ENCODE data around the gene CRAMP1.

The CRAMP1 gene

DNA sequence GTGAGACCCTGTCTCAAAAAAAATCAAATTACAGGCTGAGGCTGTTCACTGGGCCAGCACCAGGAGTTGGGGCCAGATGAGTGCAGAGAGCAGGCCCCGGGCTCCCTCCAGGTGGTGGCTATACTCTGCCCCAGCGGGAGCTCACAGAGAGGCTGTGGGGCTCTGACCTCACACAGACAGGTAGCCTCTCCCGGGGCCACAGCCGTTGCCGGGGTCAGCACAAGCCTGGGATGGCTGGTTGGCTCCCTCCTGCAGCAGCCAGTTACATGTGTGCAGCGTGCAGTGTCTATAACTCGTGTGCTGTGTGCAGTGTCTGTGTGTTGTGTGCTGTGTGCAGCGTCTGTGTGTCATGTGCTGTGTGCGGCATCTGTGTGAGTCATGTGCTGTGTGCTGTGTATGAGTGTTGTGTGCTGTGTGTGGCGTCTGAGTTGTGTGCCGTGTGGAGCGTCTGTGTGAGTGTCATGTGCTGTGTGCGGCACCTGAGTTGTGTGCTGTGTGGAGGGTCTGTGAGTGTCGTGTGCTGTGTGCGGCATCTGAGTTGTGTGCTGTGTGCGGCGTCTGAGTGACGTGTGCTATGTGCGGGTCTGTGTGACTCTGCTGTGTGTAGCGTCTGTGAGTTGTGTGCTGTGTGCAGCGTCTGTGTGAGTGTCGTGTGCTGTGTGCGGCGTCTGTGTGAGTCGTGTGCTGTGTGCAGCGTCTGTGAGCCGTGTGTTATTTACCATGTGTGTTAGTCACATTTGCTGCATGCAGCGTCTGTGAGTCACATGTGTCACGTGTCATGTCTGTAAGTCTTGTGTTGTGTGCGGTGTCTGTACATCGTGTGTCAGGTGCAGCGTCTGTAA lies 114.7 kb downstream of the CRAMP1 start:
- no peak overlapping the region for H3K4me3 ChIP-seq (ENCODE audit: low read depth, low read length)
- TF ChIP-seq, protein P1, sequence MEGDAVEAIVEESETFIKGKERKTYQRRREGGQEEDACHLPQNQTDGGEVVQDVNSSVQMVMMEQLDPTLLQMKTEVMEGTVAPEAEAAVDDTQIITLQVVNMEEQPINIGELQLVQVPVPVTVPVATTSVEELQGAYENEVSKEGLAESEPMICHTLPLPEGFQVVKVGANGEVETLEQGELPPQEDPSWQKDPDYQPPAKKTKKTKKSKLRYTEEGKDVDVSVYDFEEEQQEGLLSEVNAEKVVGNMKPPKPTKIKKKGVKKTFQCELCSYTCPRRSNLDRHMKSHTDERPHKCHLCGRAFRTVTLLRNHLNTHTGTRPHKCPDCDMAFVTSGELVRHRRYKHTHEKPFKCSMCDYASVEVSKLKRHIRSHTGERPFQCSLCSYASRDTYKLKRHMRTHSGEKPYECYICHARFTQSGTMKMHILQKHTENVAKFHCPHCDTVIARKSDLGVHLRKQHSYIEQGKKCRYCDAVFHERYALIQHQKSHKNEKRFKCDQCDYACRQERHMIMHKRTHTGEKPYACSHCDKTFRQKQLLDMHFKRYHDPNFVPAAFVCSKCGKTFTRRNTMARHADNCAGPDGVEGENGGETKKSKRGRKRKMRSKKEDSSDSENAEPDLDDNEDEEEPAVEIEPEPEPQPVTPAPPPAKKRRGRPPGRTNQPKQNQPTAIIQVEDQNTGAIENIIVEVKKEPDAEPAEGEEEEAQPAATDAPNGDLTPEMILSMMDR (IDR thresholded peaks at IDR 0.05; ENCODE audit: borderline replicate concordance, insufficient read depth, low read depth, low read length), result no peak

All from GM12875 (cell line).